Fibroblast of the aortic adventitia (primary cell): ENCODE data around the gene GRIK2. TPM values are rescaled to one million over a fixed set of nuclear protein-coding genes. Genes with fewer than 3 reads are reported as not detected.

Experiments used
- DNase-seq: peaks from one replicate; pipeline ENCODE4 v3.0.0-alpha.2; 2010; ENCODE audit warnings: low read depth
- H3K4me3 ChIP-seq: 2 replicates; pipeline ENCODE4 v1.5.1; 2011; ENCODE audit warnings: low read depth, mild to moderate bottlenecking, control low read depth, low read length, moderate library complexity
- CTCF ChIP-seq: IDR thresholded peaks from 2 replicates; pipeline ENCODE4 v1.5.1; 2011; ENCODE audit warnings: mild to moderate bottlenecking, low read length, control low read depth, inconsistent platforms; ENCODE audit not compliant: insufficient read depth
- total RNA-seq: library from RNA; depleted of rRNA; stranded (reverse); fragments of >200 nt; gene quantifications from 2 replicates; pipeline ENCODE4 v1.2.3, GENCODE V29; 2012; ENCODE audit warnings: low replicate concordance

Gene GRIK2
- total RNA-seq, 1 donor, result 8.9 TPM

GRCh38 chr6:101394936-101395335 is 1.4 kb downstream of the GRIK2 start:
- peak overlapping the region; percentile 71 for H3K4me3 ChIP-seq
- no peak for DNase-seq
- TF ChIP-seq CTCF, result no peak

GRCh38 chr6:101395345-101395744 is 1.8 kb downstream of the GRIK2 start:
- no peak for TF ChIP-seq CTCF
- DNase-seq, result peak; percentile 35
- H3K4me3 ChIP-seq, result peak overlapping the region; percentile 43

- peak; percentile 70 for DNase-seq
- no peak for TF ChIP-seq CTCF
- no peak overlapping the region for H3K4me3 ChIP-seq
Observed at GRCh38 chr6:101396548-101397173, 3.2 kb downstream of the GRIK2 start.

GRCh38 chr6:101397199-101397598 is 3.7 kb downstream of the GRIK2 start:
- TF ChIP-seq CTCF, result no peak
- DNase-seq, result peak; percentile 55
- no peak overlapping the region for H3K4me3 ChIP-seq

GRCh38 chr6:101398716-101399615 is 5.5 kb downstream of the GRIK2 start:
- no peak for DNase-seq
- TF ChIP-seq CTCF, result no peak
- peak overlapping the region; percentile 47 for H3K4me3 ChIP-seq

GRCh38 chr6:101399616-101400162 is 6.2 kb downstream of the GRIK2 start:
- TF ChIP-seq CTCF, result no peak
- peak overlapping the region; percentile 47 for H3K4me3 ChIP-seq
- DNase-seq, result no peak
